ENCODE results near the gene PDILT.
"Not testable (repeated sequence)": the region's sequence is repeated elsewhere in the genome, so short reads cannot be mapped to it uniquely, and the experiment has no call there.

The PDILT gene

GRCh38 chr16:20320178-20320577 lies 84.4 kb downstream of the PDILT start:
- no peak for DNase-seq

GRCh38 chr16:20319406-20319805 lies 85.1 kb downstream of the PDILT start:
- no peak for DNase-seq

GRCh38 chr16:20318437-20318836 lies 86.1 kb downstream of the PDILT start:
- no peak for DNase-seq

GRCh38 chr16:20318006-20318405 lies 86.5 kb downstream of the PDILT start:
- no peak for DNase-seq

- no peak for DNase-seq
Observed at GRCh38 chr16:20317117-20317516, 87.4 kb downstream of the PDILT start.

- DNase-seq: no peak
Observed at GRCh38 chr16:20316715-20317114, 87.8 kb downstream of the PDILT start.

- DNase-seq: no peak
Observed at GRCh38 chr16:20315764-20316163, 88.8 kb downstream of the PDILT start.

- no peak for DNase-seq
Observed at GRCh38 chr16:20314575-20314974, 90.0 kb downstream of the PDILT start.

GRCh38 chr16:20313741-20314140 lies 90.8 kb downstream of the PDILT start:
- DNase-seq: no peak

- not testable (repeated sequence) for DNase-seq
Observed at GRCh38 chr16:20312536-20313095, 91.9 kb downstream of the PDILT start.

- DNase-seq: no peak
Observed at GRCh38 chr16:20311548-20311947, 93.0 kb downstream of the PDILT start.

GRCh38 chr16:20310421-20311395 lies 93.8 kb downstream of the PDILT start:
- DNase-seq: no peak

GRCh38 chr16:20309786-20310185 lies 94.8 kb downstream of the PDILT start:
- no peak for DNase-seq

All from stimulated activated CD4-positive, alpha-beta T cell treated with anti-CD3 and anti-CD28 coated beads, Interleukin-2, amount 100 ng/mL, for 24 hours (primary cell).